GM13976 (cell line): ENCODE results near the gene ISLR.

Experiments used
- DNase-seq: peaks from one replicate; pipeline ENCODE4 v3.0.0; 2012; ENCODE audit warnings: low spot score
- in situ Hi-C: fragments of 300-500 bp; cut with MboI; formaldehyde crosslinking; loops from one replicate; pipeline ENCODE4 v1.12.0; 2022; ENCODE audit warnings: low sequenced_read_pairs, mixed read lengths, inconsistent platforms; ENCODE audit not compliant: unreplicated experiment
- TF ChIP-seq, protein P1 (sequence below): IDR thresholded peaks from 2 replicates; pipeline ENCODE4 v1.5.1; 2012; ENCODE audit warnings: borderline replicate concordance, mild to moderate bottlenecking; ENCODE audit not compliant: insufficient read depth; ENCODE audit errors: extremely low read depth, missing control alignments, control extremely low read depth

Gene ISLR

DNA sequence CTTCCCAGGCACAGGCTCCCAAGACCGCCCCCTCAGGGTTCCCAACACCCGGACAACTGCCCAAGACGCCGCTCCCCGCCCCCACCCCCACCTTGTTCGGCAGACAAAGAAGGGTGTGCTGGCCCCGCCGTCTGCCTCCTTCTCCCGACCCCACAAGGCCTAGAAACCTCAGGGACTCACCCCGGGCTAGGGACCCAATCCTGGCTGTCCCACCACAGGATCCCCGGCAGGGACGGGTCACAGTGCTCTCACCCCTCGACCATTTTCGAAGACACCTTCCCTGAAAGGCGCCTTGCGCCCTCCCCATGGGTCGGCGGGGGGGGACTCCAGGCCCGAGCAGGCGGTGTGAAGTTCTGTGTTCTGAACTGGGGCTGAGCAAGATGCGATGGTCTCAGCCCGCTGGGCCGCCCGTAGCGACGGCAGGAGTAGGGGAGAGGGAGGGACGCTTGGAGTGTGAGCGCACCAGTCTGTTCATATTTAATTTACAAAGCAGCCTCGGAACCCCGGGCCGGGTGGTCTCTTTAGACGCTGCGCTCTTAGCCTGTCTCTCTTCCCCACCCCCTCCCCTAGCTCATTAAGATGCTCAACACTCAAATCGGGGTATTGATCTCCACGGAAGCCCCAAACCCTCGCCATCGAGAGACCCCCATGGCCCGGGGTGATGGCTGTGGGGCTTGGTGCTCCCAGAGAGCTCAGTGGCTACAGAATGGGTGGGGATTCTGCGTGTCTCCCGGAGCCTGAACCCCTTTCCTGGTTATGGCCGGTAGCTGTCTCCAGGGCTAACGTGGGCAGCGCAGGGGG, 44.5 kb upstream of the ISLR start:
- TF ChIP-seq, protein P1, sequence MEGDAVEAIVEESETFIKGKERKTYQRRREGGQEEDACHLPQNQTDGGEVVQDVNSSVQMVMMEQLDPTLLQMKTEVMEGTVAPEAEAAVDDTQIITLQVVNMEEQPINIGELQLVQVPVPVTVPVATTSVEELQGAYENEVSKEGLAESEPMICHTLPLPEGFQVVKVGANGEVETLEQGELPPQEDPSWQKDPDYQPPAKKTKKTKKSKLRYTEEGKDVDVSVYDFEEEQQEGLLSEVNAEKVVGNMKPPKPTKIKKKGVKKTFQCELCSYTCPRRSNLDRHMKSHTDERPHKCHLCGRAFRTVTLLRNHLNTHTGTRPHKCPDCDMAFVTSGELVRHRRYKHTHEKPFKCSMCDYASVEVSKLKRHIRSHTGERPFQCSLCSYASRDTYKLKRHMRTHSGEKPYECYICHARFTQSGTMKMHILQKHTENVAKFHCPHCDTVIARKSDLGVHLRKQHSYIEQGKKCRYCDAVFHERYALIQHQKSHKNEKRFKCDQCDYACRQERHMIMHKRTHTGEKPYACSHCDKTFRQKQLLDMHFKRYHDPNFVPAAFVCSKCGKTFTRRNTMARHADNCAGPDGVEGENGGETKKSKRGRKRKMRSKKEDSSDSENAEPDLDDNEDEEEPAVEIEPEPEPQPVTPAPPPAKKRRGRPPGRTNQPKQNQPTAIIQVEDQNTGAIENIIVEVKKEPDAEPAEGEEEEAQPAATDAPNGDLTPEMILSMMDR: no peak
- in situ Hi-C loops: loop anchor here (5.0 kb wide), 1 partner anchor 178 kb away; no protein-coding TSS in a partner anchor
- DNase-seq: no peak

DNA sequence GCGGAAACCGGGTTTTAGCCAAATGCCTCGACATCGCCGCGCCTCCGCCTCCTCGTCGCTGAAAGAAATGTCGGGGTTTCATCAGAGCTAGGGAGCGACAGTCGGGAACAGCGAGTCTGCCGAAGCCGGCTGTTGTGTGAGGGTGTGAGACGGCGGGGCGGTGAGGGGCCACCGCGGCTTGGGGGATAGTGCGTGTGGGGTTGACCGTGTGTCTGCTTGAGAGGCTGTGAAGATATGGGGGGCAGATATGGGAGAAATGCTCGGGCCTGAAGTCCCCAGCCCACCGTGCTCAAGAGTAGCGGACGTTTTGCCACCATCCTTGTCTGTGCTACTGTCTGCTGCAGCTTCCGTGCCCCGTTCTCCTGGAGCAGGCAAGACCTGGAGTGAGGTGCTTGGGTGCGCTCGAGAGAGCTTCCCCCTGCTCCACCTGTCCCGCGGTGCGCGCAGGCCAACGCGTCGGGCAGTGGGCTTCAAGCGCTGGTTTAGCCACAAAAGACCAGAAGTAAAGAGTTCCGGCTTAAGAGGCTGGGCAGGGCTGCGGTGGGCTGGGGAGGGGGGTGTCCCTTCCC, 43.8 kb upstream of the ISLR start:
- in situ Hi-C loops: loop anchor here (5.0 kb wide), 1 partner anchor 178 kb away; no protein-coding TSS in a partner anchor
- TF ChIP-seq, protein P1: no peak
- no peak for DNase-seq

DNA sequence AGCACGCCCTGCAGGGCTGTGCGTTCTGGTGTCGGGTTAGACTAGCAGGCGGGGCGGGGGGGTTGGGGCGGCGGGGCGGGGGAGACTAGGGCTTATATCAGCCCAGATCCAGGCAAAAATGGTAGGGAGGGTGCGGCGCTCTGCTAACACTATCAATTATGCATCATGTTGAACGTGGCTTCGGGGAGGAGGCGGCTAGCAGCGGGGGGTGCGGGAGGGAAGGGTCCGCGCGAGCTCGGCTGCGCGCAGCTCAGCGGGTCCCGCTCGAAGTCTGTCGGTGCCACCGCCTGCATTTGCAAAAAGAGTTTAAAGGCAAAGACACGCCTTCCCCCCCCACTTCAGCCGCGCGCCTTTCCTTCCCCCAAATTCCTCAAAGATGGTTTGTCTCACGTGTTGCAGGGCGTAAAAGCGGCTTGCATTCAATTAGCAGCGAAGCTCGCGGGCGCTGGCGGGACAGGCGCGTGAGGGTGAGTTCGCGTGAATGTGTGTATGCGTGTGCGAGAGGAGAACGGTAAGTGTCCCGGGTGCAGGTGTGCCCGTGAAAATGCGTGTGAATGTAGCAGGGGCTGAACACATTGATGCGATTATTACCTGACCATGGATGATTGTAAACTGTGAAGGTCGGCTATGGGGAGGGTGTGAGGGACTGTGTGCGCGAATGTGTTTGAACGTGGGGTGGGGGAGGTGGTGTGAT, 43.2 kb upstream of the ISLR start, which contains the start of gene ISLR2:
ISLR2 (plus strand) TSS at position 432 of the 694 bp plus-strand sequence. CDS start 2,169 bp downstream, outside the sequence.
- no peak for DNase-seq
- TF ChIP-seq, protein P1: no peak
- in situ Hi-C loops: no loop called here

- TF ChIP-seq, protein P1: no peak
- DNase-seq: no peak
- in situ Hi-C loops: no loop called here
Observed at GRCh38 chr15:74130849-74131627, 42.5 kb upstream of the ISLR start.

DNA sequence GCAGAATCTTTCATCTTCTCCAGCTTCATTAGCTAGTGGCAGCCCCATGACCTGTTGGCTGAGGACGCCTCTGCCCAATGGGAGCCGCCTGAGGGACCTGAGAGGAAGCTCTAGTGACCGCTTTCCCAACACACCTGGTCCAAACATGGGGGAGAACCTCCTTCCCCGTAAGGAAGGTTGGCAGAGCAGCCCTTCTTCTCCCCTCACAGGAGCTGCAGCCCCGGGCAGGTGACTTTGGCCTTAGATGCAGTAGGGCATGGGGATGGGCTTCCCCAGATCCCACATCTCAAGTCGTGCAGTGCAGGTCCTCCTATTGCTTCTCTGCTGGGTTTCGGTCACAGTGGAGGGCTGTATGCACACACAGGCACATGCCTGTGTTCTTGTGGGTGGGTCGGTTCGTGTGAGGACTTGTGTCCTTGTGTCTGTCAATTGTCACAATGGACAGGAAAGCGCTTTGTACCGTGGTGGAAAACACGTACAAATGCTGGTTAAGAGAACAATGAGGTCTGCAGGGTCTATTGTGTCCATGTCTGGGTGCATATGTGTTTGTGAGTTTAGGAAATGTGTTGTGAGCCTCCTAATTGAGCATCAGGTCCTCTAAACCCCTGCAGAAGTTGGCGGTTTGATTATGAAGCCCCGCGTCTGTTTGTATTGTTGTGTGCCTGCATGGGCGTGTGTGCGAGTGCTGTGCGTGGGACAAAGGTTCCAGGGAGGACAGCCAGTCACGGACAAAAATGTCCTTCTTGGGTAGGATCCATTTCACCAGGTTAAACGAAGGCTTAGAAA, 41.7 kb upstream of the ISLR start:
- DNase-seq: no peak
- in situ Hi-C loops: no loop called here
- TF ChIP-seq, protein P1: no peak
